ENCODE results near the gene OSBPL5.

The OSBPL5 gene

GRCh38 chr11:3180869-3181268 is 15.8 kb upstream of the OSBPL5 start:
- no peak overlapping the region for H3K4me3 ChIP-seq (ENCODE audit: low read depth, low read length)
- TF ChIP-seq MYC (IDR thresholded peaks at IDR 0.05; ENCODE audit: low read depth, low read length) (no peak), MAX (IDR thresholded peaks at IDR 0.05; ENCODE audit: low read depth, low read length) (no peak), CTCF (IDR thresholded peaks at IDR 0.05; ENCODE audit: low read depth, low read length) (no peak), POLR2A (IDR thresholded peaks at IDR 0.05; ENCODE audit: extremely low read depth, insufficient read length) (no peak)

GRCh38 chr11:3178349-3178748 is 13.2 kb upstream of the OSBPL5 start:
- DNase-seq (ENCODE audit: low read depth): peak; percentile 47
- TF ChIP-seq CTCF (IDR thresholded peaks at IDR 0.05; ENCODE audit: low read depth, low read length): no peak
- TF ChIP-seq MAX (IDR thresholded peaks at IDR 0.05; ENCODE audit: low read depth, low read length): no peak
- TF ChIP-seq MYC (IDR thresholded peaks at IDR 0.05; ENCODE audit: low read depth, low read length): no peak; the same call in 1 of the 2 replicates
- no peak for TF ChIP-seq POLR2A (IDR thresholded peaks at IDR 0.05; ENCODE audit: extremely low read depth, insufficient read length)
- no peak overlapping the region for H3K4me3 ChIP-seq (ENCODE audit: low read depth, low read length)

More at GRCh38 chr11:3180869-3181268, 15.8 kb upstream of the OSBPL5 start:
- no peak for DNase-seq (ENCODE audit: low read depth)

- peak; percentile 74 for DNase-seq (ENCODE audit: low read depth)
- TF ChIP-seq MYC (IDR thresholded peaks at IDR 0.05; ENCODE audit: low read depth, low read length) (no peak), POLR2A (IDR thresholded peaks at IDR 0.05; ENCODE audit: extremely low read depth, insufficient read length) (no peak), MAX (IDR thresholded peaks at IDR 0.05; ENCODE audit: low read depth, low read length) (no peak), CTCF (IDR thresholded peaks at IDR 0.05; ENCODE audit: low read depth, low read length) (no peak)
- no peak overlapping the region for H3K4me3 ChIP-seq (ENCODE audit: low read depth, low read length)
These were observed 12.8 kb upstream of the OSBPL5 start for GRCh38 chr11:3177931-3178330.

- TF ChIP-seq POLR2A (IDR thresholded peaks at IDR 0.05; ENCODE audit: extremely low read depth, insufficient read length) (no peak), MYC (IDR thresholded peaks at IDR 0.05; ENCODE audit: low read depth, low read length) (no peak), MAX (IDR thresholded peaks at IDR 0.05; ENCODE audit: low read depth, low read length) (no peak), CTCF (IDR thresholded peaks at IDR 0.05; ENCODE audit: low read depth, low read length) (no peak)
- DNase-seq (ENCODE audit: low read depth): no peak
- H3K4me3 ChIP-seq (ENCODE audit: low read depth, low read length): no peak overlapping the region
These were observed 11.4 kb upstream of the OSBPL5 start for GRCh38 chr11:3176487-3176886.

- no peak for TF ChIP-seq MAX (IDR thresholded peaks at IDR 0.05; ENCODE audit: low read depth, low read length)
- no peak for TF ChIP-seq MYC (IDR thresholded peaks at IDR 0.05; ENCODE audit: low read depth, low read length)
- no peak for TF ChIP-seq POLR2A (IDR thresholded peaks at IDR 0.05; ENCODE audit: extremely low read depth, insufficient read length)
- no peak for TF ChIP-seq CTCF (IDR thresholded peaks at IDR 0.05; ENCODE audit: low read depth, low read length)
- no peak overlapping the region for H3K4me3 ChIP-seq (ENCODE audit: low read depth, low read length)
- no peak for DNase-seq (ENCODE audit: low read depth)
These were observed 10.1 kb upstream of the OSBPL5 start for GRCh38 chr11:3175194-3175593.

- TF ChIP-seq MYC (IDR thresholded peaks at IDR 0.05; ENCODE audit: low read depth, low read length): no peak
- no peak for TF ChIP-seq CTCF (IDR thresholded peaks at IDR 0.05; ENCODE audit: low read depth, low read length)
- TF ChIP-seq POLR2A (IDR thresholded peaks at IDR 0.05; ENCODE audit: extremely low read depth, insufficient read length): no peak
These were observed 9.3 kb upstream of the OSBPL5 start for GRCh38 chr11:3174387-3174786.

More at GRCh38 chr11:3174387-3174786, 9.3 kb upstream of the OSBPL5 start:
- no peak for DNase-seq (ENCODE audit: low read depth)
- no peak overlapping the region for H3K4me3 ChIP-seq (ENCODE audit: low read depth, low read length)

Data from NB4 (cell line).